GM21423 (cell line): ENCODE measurements around the gene USE1.
"Not testable (repeated sequence)": the region's sequence is repeated elsewhere in the genome, so short reads cannot be mapped to it uniquely, and the experiment has no call there.

Source experiments
- ATAC-seq: cut with Tn5 transposase; IDR thresholded peaks from one replicate; pipeline ENCODE4 v1.9.1; 2021; ENCODE audit warnings: mild to moderate bottlenecking, moderate library complexity; ENCODE audit not compliant: unreplicated experiment

USE1 gene

GRCh38 chr19:17215127-17215971 lies at the start of gene USE1:
Gene USE1, plus strand, starts transcription at chr19:17215357. Its CDS starts 49 bp downstream, at chr19:17215406.
- ATAC-seq, result peak; percentile 83

- no peak for ATAC-seq
Measured at GRCh38 chr19:17165715-17166114, 49.4 kb upstream of the USE1 start.

DNA sequence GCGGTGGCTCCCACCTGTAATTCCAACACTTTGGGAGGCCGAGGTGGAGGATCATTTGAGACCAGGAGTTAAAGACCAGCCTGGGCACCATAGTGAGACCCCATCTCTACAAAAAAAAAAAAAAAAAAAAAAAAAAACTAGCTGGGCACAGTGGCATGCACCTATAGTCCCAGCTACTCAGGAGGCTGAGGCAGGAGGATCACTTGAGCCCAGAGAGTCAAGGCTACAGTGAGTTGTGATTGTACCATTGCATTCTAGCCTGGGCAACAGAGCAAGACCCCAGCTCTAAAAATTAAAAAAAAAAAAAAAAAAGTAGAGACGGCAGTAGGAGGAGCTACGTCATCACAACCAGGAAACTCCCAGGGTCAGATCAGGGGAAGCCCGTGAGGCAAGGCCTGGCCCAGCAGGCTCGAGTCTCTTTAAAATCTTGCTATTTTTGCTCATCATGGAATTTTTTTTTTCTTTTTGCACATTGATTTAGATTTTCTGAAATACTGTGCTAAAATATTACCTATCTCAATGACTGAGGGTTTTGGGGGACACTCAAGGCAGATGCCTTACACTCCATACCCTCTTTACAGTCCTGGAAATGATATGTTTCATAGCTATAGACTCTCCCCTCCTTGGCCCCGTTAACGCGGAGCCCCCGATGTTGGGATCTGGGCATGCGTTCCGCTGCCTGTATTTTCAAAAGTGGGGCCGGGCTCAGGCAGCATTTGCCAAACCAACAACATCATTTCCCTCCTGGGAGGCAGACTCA lies 44.4 kb upstream of the USE1 start:
- no peak for ATAC-seq

- no peak for ATAC-seq
Measured at GRCh38 chr19:17171874-17172273, 43.3 kb upstream of the USE1 start.

DNA sequence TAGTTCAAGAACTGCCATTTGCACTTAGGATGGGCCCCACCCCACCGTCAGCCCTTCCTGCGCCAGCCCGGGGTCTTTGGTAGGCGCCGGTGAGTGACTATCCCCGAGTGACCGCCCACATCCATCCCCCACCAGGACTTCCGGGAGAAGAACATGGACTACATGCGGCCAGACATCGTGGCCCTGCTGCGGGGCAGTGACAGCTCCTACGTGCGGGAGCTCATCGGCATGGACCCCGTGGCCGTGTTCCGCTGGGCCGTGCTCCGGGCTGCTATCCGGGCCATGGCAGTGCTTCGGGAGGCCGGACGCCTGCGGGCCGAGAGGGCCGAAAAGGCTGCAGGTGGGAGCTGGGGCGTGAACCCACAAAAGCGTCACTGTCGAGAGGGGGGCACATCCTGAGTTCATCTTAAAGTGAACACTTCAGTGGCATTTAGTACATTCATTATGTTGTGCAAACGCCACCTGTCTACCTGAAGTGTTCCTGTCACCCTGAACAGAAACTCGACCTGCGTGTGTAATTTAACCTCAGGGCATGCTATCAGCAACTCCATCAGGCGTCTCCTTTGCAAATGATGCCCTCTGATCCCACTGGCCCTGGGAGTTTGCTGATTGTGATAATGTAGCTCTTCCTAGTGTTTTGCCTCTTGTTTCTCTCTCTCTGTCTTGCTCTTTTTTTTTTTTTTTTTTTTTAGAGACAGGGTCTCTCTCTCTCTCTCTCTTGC lies 42.4 kb upstream of the USE1 start:
- no peak for ATAC-seq

DNA sequence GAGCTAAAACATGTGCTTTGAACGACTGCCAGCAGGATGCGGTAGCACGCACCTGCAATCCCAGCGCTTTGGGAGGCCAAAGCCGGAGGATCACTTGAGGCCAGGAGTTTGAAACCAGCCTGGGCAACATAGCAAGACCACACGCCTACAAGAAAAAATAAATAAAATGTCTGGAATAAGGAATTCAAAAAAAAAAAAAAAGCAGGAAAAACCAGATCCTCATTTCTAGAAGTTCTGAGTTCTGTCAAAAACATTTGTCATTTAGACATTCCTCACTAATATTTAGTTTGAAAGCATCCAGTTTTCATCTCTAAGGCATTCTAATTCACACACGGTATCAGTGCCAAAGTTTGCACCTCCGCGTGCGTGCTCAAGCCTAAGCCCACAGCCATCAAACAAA lies 36.9 kb upstream of the USE1 start:
- no peak for ATAC-seq

DNA sequence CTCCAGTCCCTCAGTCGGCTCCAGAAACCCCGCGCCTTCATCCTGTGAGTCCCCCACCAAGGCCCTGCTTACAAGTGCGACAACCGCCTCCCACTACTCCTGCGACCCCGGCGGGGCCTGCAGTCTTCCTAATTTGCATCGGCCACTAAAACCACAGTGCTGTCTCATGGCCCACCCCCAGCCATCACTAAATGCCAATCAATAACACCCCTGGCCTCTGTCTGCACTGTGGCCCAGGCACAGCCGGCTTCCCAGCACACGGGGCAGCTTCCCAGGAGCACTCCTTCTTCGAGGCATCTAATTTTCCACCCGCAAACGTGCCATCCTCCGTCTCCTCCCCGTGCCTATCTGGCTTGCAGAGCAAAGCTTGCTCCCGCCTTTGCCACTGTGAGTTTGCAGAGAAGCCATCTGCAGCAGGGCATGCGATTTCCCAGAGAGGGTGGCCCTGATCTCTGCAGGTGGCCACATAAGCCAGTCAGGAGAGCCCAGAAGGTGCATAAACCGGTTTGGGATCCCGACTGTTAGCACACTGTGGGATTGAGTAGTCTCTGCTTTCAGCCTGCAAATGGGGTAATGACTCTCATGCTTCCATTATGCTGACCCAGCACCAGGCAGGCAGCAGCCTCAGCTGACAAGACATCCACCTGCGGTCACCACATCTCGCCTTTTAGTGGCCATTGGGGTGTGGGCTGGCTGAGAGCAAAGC lies 34.0 kb upstream of the USE1 start:
- ATAC-seq, result no peak

DNA sequence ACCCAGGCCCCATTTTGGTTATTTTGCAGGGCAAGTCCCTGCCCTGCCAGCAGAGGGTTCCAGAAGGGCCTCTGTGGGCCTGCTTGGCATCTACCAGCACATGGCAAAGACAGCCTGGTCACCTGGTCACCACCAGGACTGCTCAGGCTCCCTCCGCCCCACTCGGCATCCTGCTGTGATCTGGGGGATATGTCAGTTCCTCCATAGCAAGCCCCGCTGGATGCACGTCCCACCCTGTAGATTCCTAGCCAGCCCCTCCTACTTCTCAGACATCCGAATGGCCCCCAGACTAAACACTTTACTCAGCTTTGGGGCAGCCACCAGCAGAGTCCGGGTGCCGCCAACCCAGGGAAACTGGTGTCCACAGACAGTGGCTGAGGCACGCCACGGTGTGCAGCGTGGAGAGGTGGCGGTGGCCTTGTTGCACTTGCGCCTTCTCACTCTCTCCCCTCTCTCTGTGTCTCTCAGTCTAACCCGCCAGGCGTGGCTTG lies 31.8 kb upstream of the USE1 start:
- no peak for ATAC-seq

- no peak for ATAC-seq
Measured at GRCh38 chr19:17183858-17184321, 31.3 kb upstream of the USE1 start.

GRCh38 chr19:17184371-17184841 lies 30.8 kb upstream of the USE1 start:
- ATAC-seq, result no peak

DNA sequence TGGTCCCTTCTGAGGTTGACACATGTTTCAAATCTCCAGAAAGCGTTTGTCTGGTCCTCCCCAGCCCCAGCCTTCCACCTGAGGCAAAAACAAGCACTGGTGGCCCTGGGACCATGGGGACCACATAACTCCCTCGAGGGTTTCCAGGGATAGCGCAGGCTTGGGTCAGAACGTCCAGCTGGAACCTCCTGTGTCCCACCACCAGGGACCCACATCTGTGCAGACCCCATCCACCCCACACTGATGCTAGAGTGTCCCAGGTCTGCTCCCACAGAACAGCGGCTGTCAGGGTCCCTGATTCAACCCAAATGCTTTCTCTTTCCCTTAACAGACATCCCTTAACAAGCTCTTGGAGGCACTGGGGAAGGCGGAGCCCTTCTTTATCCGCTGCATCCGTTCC lies 29.6 kb upstream of the USE1 start:
- no peak for ATAC-seq

GRCh38 chr19:17191736-17192135 lies 23.4 kb upstream of the USE1 start:
- ATAC-seq, result not testable (repeated sequence)

DNA sequence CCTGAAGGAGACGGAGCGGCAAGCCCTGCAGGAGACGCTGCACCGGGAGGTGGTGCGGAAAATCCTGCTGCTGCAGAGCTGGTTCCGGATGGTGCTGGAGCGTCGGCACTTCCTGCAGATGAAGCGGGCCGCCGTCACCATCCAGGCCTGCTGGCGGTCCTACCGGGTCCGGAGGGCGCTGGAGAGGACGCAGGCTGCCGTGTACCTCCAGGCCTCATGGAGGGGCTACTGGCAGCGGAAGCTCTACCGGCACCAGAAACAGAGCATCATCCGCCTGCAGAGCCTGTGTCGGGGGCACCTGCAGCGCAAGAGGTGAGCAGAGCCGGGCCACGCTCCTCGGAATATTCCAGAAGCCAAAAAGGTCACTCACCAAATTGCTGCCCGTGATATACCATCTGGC lies 22.4 kb upstream of the USE1 start:
- no peak for ATAC-seq

- no peak for ATAC-seq
Measured at GRCh38 chr19:17194608-17195007, 20.5 kb upstream of the USE1 start.

- no peak for ATAC-seq
Measured at GRCh38 chr19:17195106-17195505, 20.1 kb upstream of the USE1 start.

DNA sequence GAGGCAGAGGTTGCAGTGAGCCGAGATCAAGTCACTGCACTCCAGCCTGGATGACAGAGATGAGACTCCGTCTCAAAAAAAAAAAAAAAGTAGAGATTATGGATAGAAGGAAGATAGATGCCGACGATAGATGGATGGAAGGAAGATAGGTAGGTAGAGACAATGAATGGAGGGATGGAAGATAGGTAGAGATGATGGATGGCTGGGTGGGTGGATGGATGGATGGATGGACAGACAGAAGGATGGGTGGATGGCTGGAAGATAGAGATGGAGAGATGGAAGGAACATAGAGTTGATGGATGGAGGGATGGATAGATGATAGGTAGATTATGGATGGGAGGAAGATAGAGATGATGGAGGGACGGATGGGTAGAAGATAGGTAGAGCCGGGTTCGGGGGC lies 18.5 kb upstream of the USE1 start:
- ATAC-seq, result no peak

- no peak for ATAC-seq
Measured at GRCh38 chr19:17197666-17198065, 17.5 kb upstream of the USE1 start.

- ATAC-seq, result no peak
Measured at GRCh38 chr19:17200408-17201079, 14.6 kb upstream of the USE1 start.

DNA sequence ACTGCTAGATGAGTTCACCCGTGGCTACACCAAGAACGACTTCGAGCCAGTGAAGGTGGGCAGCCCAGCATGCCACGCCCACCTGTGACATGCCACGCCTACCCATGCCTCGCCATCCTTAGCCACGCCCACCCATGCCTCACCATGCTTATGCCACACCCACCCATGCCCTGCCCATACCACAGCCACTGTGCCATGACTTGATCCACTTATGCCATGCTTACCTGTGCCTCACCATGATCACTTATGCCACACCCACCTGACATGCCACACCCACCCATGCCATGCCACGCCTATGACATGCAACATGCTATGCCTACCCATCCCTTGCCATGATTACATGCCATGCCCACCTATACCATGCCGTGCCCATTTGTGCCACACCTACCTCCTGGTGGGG lies 12.9 kb upstream of the USE1 start:
- no peak for ATAC-seq

- ATAC-seq, result no peak
Measured at GRCh38 chr19:17202713-17203112, 12.4 kb upstream of the USE1 start.
